GM23338 (cell line): Measurements from ENCODE around the gene ARHGAP4. TPM values are rescaled to one million over a fixed set of nuclear protein-coding genes. Genes with fewer than 3 reads are reported as not detected.

ENCODE experiments used
- ETS1 ChIP-seq: IDR thresholded peaks from 2 replicates; pipeline ENCODE4 v1.6.1; 2016; ENCODE audit warnings: antibody characterized with exemption
- EZH2 ChIP-seq: fragments of 200-600 bp; sonication (generic); IDR thresholded peaks from one replicate; pipeline ENCODE4 v1.8.0; 2017; ENCODE audit warnings: antibody characterized with exemption, mild to moderate bottlenecking, low read depth; ENCODE audit not compliant: unreplicated experiment
- POLR2AphosphoS5 ChIP-seq: IDR thresholded peaks from 2 replicates; pipeline ENCODE4 v1.6.1; 2016; ENCODE audit warnings: antibody characterized with exemption, low read depth
- STAT1 ChIP-seq: IDR thresholded peaks from one replicate; pipeline ENCODE4 v1.6.1; 2016; ENCODE audit warnings: antibody characterized with exemption; ENCODE audit not compliant: unreplicated experiment
- ZNF331 ChIP-seq: fragments of 250-450 bp; sonication (Bioruptor Pico); IDR thresholded peaks from 2 replicates; pipeline ENCODE4 v1.5.0; 2020; ENCODE audit warnings: low read depth, mild to moderate bottlenecking, moderate library complexity
- polyA plus RNA-seq: library from polyadenylated mRNA; unstranded; fragments of >200 nt; fragmentation: Nextera tagmentation; extraction: Ambion mirVana; gene quantifications from 2 replicates; pipeline ENCODE4 v1.2.1, GENCODE V29; 2016
- total RNA-seq: library from RNA; depleted of rRNA; stranded (reverse); fragments of >200 nt; shearing (Covaris generic); gene quantifications from 2 replicates; pipeline ENCODE4 v1.2.3, GENCODE V29; 2014
- TF ChIP-seq, protein P1 (sequence below): fragments of 250-450 bp; sonication (Bioruptor Pico); IDR thresholded peaks from 2 replicates; pipeline ENCODE4 v1.5.0; 2020; ENCODE audit warnings: mild to moderate bottlenecking, moderate library complexity

Gene ARHGAP4
- total and polyA plus RNA-seq, 2 experiments from 2014 or later = 21.5 to 59.5 TPM

- TF ChIP-seq, protein P1, sequence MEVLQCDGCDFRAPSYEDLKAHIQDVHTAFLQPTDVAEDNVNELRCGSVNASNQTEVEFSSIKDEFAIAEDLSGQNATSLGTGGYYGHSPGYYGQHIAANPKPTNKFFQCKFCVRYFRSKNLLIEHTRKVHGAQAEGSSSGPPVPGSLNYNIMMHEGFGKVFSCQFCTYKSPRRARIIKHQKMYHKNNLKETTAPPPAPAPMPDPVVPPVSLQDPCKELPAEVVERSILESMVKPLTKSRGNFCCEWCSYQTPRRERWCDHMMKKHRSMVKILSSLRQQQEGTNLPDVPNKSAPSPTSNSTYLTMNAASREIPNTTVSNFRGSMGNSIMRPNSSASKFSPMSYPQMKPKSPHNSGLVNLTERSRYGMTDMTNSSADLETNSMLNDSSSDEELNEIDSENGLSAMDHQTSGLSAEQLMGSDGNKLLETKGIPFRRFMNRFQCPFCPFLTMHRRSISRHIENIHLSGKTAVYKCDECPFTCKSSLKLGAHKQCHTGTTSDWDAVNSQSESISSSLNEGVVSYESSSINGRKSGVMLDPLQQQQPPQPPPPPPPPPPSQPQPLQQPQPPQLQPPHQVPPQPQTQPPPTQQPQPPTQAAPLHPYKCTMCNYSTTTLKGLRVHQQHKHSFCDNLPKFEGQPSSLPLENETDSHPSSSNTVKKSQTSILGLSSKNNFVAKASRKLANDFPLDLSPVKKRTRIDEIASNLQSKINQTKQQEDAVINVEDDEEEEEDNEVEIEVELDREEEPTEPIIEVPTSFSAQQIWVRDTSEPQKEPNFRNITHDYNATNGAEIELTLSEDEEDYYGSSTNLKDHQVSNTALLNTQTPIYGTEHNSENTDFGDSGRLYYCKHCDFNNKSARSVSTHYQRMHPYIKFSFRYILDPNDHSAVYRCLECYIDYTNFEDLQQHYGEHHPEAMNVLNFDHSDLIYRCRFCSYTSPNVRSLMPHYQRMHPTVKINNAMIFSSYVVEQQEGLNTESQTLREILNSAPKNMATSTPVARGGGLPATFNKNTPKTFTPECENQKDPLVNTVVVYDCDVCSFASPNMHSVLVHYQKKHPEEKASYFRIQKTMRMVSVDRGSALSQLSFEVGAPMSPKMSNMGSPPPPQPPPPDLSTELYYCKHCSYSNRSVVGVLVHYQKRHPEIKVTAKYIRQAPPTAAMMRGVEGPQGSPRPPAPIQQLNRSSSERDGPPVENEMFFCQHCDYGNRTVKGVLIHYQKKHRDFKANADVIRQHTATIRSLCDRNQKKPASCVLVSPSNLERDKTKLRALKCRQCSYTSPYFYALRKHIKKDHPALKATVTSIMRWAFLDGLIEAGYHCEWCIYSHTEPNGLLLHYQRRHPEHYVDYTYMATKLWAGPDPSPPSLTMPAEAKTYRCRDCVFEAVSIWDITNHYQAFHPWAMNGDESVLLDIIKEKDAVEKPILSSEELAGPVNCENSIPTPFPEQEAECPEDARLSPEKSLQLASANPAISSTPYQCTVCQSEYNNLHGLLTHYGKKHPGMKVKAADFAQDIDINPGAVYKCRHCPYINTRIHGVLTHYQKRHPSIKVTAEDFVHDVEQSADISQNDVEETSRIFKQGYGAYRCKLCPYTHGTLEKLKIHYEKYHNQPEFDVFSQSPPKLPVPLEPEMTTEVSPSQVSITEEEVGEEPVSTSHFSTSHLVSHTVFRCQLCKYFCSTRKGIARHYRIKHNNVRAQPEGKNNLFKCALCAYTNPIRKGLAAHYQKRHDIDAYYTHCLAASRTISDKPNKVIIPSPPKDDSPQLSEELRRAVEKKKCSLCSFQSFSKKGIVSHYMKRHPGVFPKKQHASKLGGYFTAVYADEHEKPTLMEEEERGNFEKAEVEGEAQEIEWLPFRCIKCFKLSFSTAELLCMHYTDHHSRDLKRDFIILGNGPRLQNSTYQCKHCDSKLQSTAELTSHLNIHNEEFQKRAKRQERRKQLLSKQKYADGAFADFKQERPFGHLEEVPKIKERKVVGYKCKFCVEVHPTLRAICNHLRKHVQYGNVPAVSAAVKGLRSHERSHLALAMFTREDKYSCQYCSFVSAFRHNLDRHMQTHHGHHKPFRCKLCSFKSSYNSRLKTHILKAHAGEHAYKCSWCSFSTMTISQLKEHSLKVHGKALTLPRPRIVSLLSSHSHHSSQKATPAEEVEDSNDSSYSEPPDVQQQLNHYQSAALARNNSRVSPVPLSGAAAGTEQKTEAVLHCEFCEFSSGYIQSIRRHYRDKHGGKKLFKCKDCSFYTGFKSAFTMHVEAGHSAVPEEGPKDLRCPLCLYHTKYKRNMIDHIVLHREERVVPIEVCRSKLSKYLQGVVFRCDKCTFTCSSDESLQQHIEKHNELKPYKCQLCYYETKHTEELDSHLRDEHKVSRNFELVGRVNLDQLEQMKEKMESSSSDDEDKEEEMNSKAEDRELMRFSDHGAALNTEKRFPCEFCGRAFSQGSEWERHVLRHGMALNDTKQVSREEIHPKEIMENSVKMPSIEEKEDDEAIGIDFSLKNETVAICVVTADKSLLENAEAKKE (CRISPR knock-in tag) = no peak
- TF ChIP-seq EZH2 (no peak), ZNF331 (no peak), STAT1 (no peak), ETS1 (no peak), POLR2AphosphoS5 (no peak)
These were observed 56.4 kb downstream of the ARHGAP4 start (continued) for GRCh38 chrX:153869473-153870287.
